GM23338 (cell line): Measurements from ENCODE around the gene FIBP. TPM values are rescaled to one million over a fixed set of nuclear protein-coding genes. Genes with fewer than 3 reads are reported as not detected.

Experiments
- ATAC-seq: fragments of 200-7000 bp; cut with Tn5 transposase; 3 replicates; pipeline ENCODE4 v1.9.1; 2020
- DNase-seq: peaks from one replicate; pipeline ENCODE4 v3.0.0-alpha.2; 2015; ENCODE audit warnings: low spot score
- H2AFZ ChIP-seq: fragments of 200-600 bp; sonication (generic); 2 replicates; pipeline ENCODE4 v1.8.0; 2016; ENCODE audit warnings: antibody characterized with exemption, mild to moderate bottlenecking, moderate library complexity
- H3F3A ChIP-seq: fragments of 200-600 bp; sonication (generic); replicated peaks from 2 replicates; pipeline ENCODE4 v1.8.0; 2017; ENCODE audit warnings: antibody characterized with exemption, mixed run types, low read depth
- H3K27ac ChIP-seq: fragments of 200-600 bp; sonication (generic); 2 replicates; pipeline ENCODE4 v1.6.1; 2016; ENCODE audit warnings: low read depth
- H3K27me3 ChIP-seq: fragments of 200-600 bp; sonication (generic); 2 replicates; pipeline ENCODE4 v1.8.0; 2016; ENCODE audit warnings: mild to moderate bottlenecking, mixed run types, moderate library complexity; ENCODE audit not compliant: insufficient read depth
- H3K36me3 ChIP-seq: fragments of 200-600 bp; sonication (generic); 2 replicates; pipeline ENCODE4 v1.8.0; 2016; ENCODE audit warnings: mild to moderate bottlenecking; ENCODE audit not compliant: insufficient read depth
- H3K4me1 ChIP-seq: fragments of 200-600 bp; sonication (generic); 2 replicates; pipeline ENCODE4 v1.8.0; 2016; ENCODE audit warnings: mild to moderate bottlenecking, moderate library complexity; ENCODE audit not compliant: insufficient read depth
- H3K4me2 ChIP-seq: fragments of 200-600 bp; sonication (generic); 2 replicates; pipeline ENCODE4 v1.7.1; 2017; ENCODE audit warnings: mixed run types
- H3K4me3 ChIP-seq: fragments of 200-600 bp; sonication (generic); 2 replicates; pipeline ENCODE4 v1.6.1; 2016; ENCODE audit warnings: mixed run types
- H3K79me2 ChIP-seq: fragments of 200-600 bp; sonication (generic); replicated peaks from 2 replicates; pipeline ENCODE4 v1.8.0; 2017; ENCODE audit warnings: mild to moderate bottlenecking; ENCODE audit not compliant: insufficient read depth
- H3K9me2 ChIP-seq: fragments of 200-600 bp; sonication (generic); 2 replicates; pipeline ENCODE4 v1.8.0; 2017; ENCODE audit not compliant: insufficient read depth
- H4K20me1 ChIP-seq: fragments of 200-600 bp; sonication (generic); replicated peaks from 2 replicates; pipeline ENCODE4 v1.8.0; 2017; ENCODE audit warnings: mild to moderate bottlenecking; ENCODE audit not compliant: insufficient read depth
- H3K27ac Mint-ChIP-seq: 2 replicates; pipeline ENCODE4 v1.8.0; 2020; ENCODE audit warnings: inconsistent platforms, mild to moderate bottlenecking, moderate library complexity, mixed read lengths
- H3K27me3 Mint-ChIP-seq: 3 replicates; pipeline ENCODE4 v1.8.0; 2022; ENCODE audit warnings: low read depth, mild to moderate bottlenecking, moderate library complexity, mixed read lengths, inconsistent platforms; ENCODE audit not compliant: insufficient read depth, poor library complexity
- H3K36me3 Mint-ChIP-seq: 3 replicates; pipeline ENCODE4 v1.8.0; 2021; ENCODE audit warnings: low read depth, mild to moderate bottlenecking, inconsistent platforms, moderate library complexity, mixed read lengths
- H3K4me1 Mint-ChIP-seq: 3 replicates; pipeline ENCODE4 v1.8.0; 2020; ENCODE audit warnings: mild to moderate bottlenecking, inconsistent platforms, mixed read lengths
- H3K4me3 Mint-ChIP-seq: 3 replicates; pipeline ENCODE4 v1.8.0; 2021; ENCODE audit warnings: moderate library complexity, mild to moderate bottlenecking, inconsistent platforms, mixed read lengths
- H3K9me3 Mint-ChIP-seq: 3 replicates; pipeline ENCODE4 v1.8.0; 2020; ENCODE audit warnings: moderate library complexity, mild to moderate bottlenecking, inconsistent platforms, mixed read lengths
- EZH2 ChIP-seq: fragments of 200-600 bp; sonication (generic); IDR thresholded peaks from one replicate; pipeline ENCODE4 v1.8.0; 2017; ENCODE audit warnings: antibody characterized with exemption, mild to moderate bottlenecking, low read depth; ENCODE audit not compliant: unreplicated experiment
- EZH2phosphoT487 ChIP-seq: fragments of 200-600 bp; sonication (generic); IDR thresholded peaks from one replicate; pipeline ENCODE4 v1.8.1; 2018; ENCODE audit warnings: antibody characterized with exemption; ENCODE audit not compliant: unreplicated experiment
- JUNB ChIP-seq: IDR thresholded peaks from one replicate; pipeline ENCODE4 v1.6.1; 2016; ENCODE audit warnings: antibody characterized with exemption; ENCODE audit not compliant: unreplicated experiment
- NANOG ChIP-seq: IDR thresholded peaks from 2 replicates; pipeline ENCODE4 v1.6.1; 2016; ENCODE audit warnings: antibody characterized with exemption, borderline replicate concordance
- POLR2AphosphoS5 ChIP-seq: IDR thresholded peaks from 2 replicates; pipeline ENCODE4 v1.6.1; 2016; ENCODE audit warnings: antibody characterized with exemption, low read depth
- ZNF114 ChIP-seq: fragments of 250-450 bp; sonication (Bioruptor Pico); IDR thresholded peaks from 2 replicates; pipeline ENCODE4 v1.5.0; 2020; ENCODE audit warnings: mild to moderate bottlenecking, moderate library complexity
- ZNF331 ChIP-seq: fragments of 250-450 bp; sonication (Bioruptor Pico); IDR thresholded peaks from 2 replicates; pipeline ENCODE4 v1.5.0; 2020; ENCODE audit warnings: low read depth, mild to moderate bottlenecking, moderate library complexity
- polyA plus RNA-seq: library from polyadenylated mRNA; unstranded; fragments of >200 nt; fragmentation: Nextera tagmentation; extraction: Ambion mirVana; gene quantifications from 2 replicates; pipeline ENCODE4 v1.2.1, GENCODE V29; 2016
- total RNA-seq: library from RNA; depleted of rRNA; stranded (reverse); fragments of >200 nt; shearing (Covaris generic); gene quantifications from 2 replicates; pipeline ENCODE4 v1.2.3, GENCODE V29; 2014
- TF ChIP-seq, protein P1 (sequence below): IDR thresholded peaks from one replicate; pipeline ENCODE4 v1.6.1; 2018; ENCODE audit warnings: antibody characterized with exemption; ENCODE audit not compliant: unreplicated experiment
- TF ChIP-seq, protein P2 (sequence below): IDR thresholded peaks from 2 replicates; pipeline ENCODE4 v1.6.1; 2016; ENCODE audit warnings: antibody characterized with exemption
- TF ChIP-seq, protein P3 (sequence below), 2 experiments: fragments of 200-600 bp in 1 of 2; sonication (generic) in 1 of 2; conservative IDR thresholded peaks; 2 replicates each; pipeline versions ENCODE4 v1.5.1 to v1.6.1; 2016 to 2017; ENCODE audit warnings: antibody characterized with exemption in 2 of 2, low read depth in 2 of 2, mild to moderate bottlenecking in 2 of 2, moderate library complexity in 1 of 2
- TF ChIP-seq, protein P4 (sequence below): fragments of 250-450 bp; sonication (Bioruptor Pico); IDR thresholded peaks from 2 replicates; pipeline ENCODE4 v1.5.0; 2020; ENCODE audit warnings: mild to moderate bottlenecking, moderate library complexity

The FIBP gene
- total and polyA plus RNA-seq, 2 experiments from 2014 or later = 79.0 to 102 TPM

DNA sequence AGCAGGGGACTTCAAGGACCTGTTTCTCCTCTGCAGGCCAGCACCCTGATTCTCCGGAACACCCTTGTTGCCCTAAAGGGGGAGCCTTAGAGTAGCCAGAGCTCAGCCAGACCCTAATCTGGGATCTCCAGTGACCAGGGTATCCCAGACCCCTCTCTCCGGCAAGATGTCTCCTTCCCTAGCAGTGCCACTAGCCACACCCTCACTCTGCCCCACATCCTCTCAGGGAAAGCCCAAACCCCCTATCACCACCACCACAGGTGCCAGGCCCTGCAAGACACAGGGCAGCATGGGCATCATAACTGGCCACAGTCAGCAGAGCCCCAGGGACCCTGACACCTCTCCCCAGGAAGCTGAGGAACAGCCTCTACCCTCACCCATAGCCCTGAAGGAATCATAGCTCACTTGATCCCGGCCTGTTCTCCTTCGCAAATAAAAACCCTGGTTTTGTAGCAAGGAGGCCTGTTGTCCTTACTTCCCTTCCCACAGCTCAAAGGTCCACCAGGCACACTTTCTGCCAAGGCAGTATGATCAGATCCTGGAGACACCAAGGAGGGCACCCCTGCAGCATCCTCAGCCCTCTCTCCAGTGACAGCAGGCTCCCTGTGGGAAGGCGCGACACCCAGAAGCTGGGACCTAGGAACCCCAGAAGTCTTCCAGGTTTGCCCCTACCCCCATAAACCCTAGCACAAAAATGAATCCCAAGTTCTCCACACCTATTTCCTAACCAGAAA is 34.9 kb downstream of the FIBP start:
- peaks cover 28% of the 10 kb centered on the region for H3K36me3 ChIP-seq
- H3K79me2 ChIP-seq = peaks cover 39% of the 10 kb centered on the region
- Mint-ChIP-seq H3K27me3 (peaks cover 64% of the 10 kb centered on the region), H3K36me3 (peaks cover 64% of the 10 kb centered on the region), H3K4me3 (peak overlapping the region; percentile 34; the same call in 2 of the 3 replicates), H3K27ac (peak overlapping the region; percentile 68), H3K4me1 (peaks cover 27% of the 10 kb centered on the region), H3K9me3 (peaks cover 12% of the 10 kb centered on the region)
- ATAC-seq = peak; percentile 4
- no peak overlapping the region for H3K4me2 ChIP-seq
- no peak for TF ChIP-seq ZNF331 (CRISPR knock-in tag)
- no peak for TF ChIP-seq JUNB
- TF ChIP-seq EZH2 = no peak
- TF ChIP-seq, protein P1, sequence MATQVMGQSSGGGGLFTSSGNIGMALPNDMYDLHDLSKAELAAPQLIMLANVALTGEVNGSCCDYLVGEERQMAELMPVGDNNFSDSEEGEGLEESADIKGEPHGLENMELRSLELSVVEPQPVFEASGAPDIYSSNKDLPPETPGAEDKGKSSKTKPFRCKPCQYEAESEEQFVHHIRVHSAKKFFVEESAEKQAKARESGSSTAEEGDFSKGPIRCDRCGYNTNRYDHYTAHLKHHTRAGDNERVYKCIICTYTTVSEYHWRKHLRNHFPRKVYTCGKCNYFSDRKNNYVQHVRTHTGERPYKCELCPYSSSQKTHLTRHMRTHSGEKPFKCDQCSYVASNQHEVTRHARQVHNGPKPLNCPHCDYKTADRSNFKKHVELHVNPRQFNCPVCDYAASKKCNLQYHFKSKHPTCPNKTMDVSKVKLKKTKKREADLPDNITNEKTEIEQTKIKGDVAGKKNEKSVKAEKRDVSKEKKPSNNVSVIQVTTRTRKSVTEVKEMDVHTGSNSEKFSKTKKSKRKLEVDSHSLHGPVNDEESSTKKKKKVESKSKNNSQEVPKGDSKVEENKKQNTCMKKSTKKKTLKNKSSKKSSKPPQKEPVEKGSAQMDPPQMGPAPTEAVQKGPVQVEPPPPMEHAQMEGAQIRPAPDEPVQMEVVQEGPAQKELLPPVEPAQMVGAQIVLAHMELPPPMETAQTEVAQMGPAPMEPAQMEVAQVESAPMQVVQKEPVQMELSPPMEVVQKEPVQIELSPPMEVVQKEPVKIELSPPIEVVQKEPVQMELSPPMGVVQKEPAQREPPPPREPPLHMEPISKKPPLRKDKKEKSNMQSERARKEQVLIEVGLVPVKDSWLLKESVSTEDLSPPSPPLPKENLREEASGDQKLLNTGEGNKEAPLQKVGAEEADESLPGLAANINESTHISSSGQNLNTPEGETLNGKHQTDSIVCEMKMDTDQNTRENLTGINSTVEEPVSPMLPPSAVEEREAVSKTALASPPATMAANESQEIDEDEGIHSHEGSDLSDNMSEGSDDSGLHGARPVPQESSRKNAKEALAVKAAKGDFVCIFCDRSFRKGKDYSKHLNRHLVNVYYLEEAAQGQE = no peak
- TF ChIP-seq POLR2AphosphoS5 = 0 out of 2 replicates have a peak, but pooled peaks have one; percentile 2
- TF ChIP-seq, protein P2, sequence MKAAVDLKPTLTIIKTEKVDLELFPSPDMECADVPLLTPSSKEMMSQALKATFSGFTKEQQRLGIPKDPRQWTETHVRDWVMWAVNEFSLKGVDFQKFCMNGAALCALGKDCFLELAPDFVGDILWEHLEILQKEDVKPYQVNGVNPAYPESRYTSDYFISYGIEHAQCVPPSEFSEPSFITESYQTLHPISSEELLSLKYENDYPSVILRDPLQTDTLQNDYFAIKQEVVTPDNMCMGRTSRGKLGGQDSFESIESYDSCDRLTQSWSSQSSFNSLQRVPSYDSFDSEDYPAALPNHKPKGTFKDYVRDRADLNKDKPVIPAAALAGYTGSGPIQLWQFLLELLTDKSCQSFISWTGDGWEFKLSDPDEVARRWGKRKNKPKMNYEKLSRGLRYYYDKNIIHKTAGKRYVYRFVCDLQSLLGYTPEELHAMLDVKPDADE = no peak
- TF ChIP-seq EZH2phosphoT487 = no peak
- TF ChIP-seq, protein P3, sequence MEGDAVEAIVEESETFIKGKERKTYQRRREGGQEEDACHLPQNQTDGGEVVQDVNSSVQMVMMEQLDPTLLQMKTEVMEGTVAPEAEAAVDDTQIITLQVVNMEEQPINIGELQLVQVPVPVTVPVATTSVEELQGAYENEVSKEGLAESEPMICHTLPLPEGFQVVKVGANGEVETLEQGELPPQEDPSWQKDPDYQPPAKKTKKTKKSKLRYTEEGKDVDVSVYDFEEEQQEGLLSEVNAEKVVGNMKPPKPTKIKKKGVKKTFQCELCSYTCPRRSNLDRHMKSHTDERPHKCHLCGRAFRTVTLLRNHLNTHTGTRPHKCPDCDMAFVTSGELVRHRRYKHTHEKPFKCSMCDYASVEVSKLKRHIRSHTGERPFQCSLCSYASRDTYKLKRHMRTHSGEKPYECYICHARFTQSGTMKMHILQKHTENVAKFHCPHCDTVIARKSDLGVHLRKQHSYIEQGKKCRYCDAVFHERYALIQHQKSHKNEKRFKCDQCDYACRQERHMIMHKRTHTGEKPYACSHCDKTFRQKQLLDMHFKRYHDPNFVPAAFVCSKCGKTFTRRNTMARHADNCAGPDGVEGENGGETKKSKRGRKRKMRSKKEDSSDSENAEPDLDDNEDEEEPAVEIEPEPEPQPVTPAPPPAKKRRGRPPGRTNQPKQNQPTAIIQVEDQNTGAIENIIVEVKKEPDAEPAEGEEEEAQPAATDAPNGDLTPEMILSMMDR (conservative IDR thresholded peaks at IDR 0.05; ENCODE audit: low read depth in 2 of 2) = peak; percentile 24 to 51; a peak in 2 of 4 replicates
- no peak for TF ChIP-seq NANOG
- no peak for TF ChIP-seq ZNF114 (CRISPR knock-in tag)
- TF ChIP-seq, protein P4, sequence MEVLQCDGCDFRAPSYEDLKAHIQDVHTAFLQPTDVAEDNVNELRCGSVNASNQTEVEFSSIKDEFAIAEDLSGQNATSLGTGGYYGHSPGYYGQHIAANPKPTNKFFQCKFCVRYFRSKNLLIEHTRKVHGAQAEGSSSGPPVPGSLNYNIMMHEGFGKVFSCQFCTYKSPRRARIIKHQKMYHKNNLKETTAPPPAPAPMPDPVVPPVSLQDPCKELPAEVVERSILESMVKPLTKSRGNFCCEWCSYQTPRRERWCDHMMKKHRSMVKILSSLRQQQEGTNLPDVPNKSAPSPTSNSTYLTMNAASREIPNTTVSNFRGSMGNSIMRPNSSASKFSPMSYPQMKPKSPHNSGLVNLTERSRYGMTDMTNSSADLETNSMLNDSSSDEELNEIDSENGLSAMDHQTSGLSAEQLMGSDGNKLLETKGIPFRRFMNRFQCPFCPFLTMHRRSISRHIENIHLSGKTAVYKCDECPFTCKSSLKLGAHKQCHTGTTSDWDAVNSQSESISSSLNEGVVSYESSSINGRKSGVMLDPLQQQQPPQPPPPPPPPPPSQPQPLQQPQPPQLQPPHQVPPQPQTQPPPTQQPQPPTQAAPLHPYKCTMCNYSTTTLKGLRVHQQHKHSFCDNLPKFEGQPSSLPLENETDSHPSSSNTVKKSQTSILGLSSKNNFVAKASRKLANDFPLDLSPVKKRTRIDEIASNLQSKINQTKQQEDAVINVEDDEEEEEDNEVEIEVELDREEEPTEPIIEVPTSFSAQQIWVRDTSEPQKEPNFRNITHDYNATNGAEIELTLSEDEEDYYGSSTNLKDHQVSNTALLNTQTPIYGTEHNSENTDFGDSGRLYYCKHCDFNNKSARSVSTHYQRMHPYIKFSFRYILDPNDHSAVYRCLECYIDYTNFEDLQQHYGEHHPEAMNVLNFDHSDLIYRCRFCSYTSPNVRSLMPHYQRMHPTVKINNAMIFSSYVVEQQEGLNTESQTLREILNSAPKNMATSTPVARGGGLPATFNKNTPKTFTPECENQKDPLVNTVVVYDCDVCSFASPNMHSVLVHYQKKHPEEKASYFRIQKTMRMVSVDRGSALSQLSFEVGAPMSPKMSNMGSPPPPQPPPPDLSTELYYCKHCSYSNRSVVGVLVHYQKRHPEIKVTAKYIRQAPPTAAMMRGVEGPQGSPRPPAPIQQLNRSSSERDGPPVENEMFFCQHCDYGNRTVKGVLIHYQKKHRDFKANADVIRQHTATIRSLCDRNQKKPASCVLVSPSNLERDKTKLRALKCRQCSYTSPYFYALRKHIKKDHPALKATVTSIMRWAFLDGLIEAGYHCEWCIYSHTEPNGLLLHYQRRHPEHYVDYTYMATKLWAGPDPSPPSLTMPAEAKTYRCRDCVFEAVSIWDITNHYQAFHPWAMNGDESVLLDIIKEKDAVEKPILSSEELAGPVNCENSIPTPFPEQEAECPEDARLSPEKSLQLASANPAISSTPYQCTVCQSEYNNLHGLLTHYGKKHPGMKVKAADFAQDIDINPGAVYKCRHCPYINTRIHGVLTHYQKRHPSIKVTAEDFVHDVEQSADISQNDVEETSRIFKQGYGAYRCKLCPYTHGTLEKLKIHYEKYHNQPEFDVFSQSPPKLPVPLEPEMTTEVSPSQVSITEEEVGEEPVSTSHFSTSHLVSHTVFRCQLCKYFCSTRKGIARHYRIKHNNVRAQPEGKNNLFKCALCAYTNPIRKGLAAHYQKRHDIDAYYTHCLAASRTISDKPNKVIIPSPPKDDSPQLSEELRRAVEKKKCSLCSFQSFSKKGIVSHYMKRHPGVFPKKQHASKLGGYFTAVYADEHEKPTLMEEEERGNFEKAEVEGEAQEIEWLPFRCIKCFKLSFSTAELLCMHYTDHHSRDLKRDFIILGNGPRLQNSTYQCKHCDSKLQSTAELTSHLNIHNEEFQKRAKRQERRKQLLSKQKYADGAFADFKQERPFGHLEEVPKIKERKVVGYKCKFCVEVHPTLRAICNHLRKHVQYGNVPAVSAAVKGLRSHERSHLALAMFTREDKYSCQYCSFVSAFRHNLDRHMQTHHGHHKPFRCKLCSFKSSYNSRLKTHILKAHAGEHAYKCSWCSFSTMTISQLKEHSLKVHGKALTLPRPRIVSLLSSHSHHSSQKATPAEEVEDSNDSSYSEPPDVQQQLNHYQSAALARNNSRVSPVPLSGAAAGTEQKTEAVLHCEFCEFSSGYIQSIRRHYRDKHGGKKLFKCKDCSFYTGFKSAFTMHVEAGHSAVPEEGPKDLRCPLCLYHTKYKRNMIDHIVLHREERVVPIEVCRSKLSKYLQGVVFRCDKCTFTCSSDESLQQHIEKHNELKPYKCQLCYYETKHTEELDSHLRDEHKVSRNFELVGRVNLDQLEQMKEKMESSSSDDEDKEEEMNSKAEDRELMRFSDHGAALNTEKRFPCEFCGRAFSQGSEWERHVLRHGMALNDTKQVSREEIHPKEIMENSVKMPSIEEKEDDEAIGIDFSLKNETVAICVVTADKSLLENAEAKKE = no peak
- no peak overlapping the region for H3K4me3 ChIP-seq
- H3F3A ChIP-seq = peaks cover 63% of the 10 kb centered on the region
- H2AFZ ChIP-seq = no peak overlapping the region
- peak overlapping the region; percentile 45; the same call in 1 of the 2 replicates for H3K27ac ChIP-seq
- peaks cover 3% of the 10 kb centered on the region for H3K4me1 ChIP-seq
- peak; percentile 68 for DNase-seq
- peaks cover 33% of the 10 kb centered on the region for H4K20me1 ChIP-seq
- no peaks in the 10 kb centered on the region for H3K27me3 ChIP-seq
- no peaks in the 10 kb centered on the region for H3K9me2 ChIP-seq
